ENCODE data around the gene UBLCP1. TPM values are rescaled to one million over a fixed set of nuclear protein-coding genes. Genes with fewer than 3 reads are reported as not detected.

The UBLCP1 gene
- total and polyA plus RNA-seq, 2 of the 13 experiments (the other 11 are each of a cell fraction or from before 2014, with no cell fraction given): 6.5 to 12.6 TPM

DNA sequence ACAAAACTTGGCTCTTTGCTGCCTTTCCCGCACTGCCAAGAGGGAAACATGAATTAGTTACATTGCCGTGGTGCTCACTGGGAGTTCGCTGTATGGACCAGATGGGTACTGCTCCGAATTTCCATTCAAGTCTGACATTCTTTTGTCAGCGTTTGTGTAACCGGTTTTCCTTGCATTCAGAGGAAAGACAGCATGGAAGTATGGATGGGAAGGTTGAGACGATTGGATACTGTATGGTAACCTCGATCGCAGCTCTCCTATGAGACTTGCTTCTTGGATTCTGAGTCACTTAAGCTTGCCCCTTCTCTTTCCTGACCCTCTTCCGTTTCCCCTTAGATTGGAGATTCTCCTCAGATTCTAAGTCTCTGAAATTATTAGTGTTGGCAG is 625 bp upstream of the UBLCP1 start:
- peaks cover 32% of the 10 kb centered on the region for H3K4me1 ChIP-seq (ENCODE audit: insufficient read depth, low read length)
- ChIA-PET POLR2A (no interaction called here), CTCF (ENCODE audit: low intra/inter-chr PET ratio, low total read pairs) (no interaction called here)
- FAIRE-seq (no peak), ATAC-seq (no peak), DNase-seq (ENCODE audit: low spot score) (no peak)
- peak overlapping the region; percentile 75 for H3K9ac ChIP-seq (ENCODE audit: insufficient read depth, low read depth, low read length)
- H3K36me3 ChIP-seq (replicated peaks in 1 of 2; ENCODE audit: control insufficient read depth in 1 of 2, insufficient read depth in 2 of 2, low read length in 2 of 2): no peaks in the 10 kb centered on the region
- H3K4me3 ChIP-seq (replicated peaks in 1 of 3; ENCODE audit: insufficient read depth in 1 of 3, low read depth in 2 of 3, low read length in 3 of 3): peak overlapping the region; percentile 94 to 98 (median 97)
- BruUV-seq (replicated peaks): TSS peak; percentile 96
- H3K27me3 ChIP-seq (ENCODE audit: control insufficient read depth in 1 of 2, insufficient read depth in 2 of 2, low read length in 2 of 2): no peaks in the 10 kb centered on the region; a peak in 1 of 5 replicates
- peak overlapping the region; percentile 89 for H3K4me2 ChIP-seq (ENCODE audit: low read depth, low read length)
- peak overlapping the region; percentile 81 for H2AFZ ChIP-seq (ENCODE audit: low read length)
- no peaks in the 10 kb centered on the region; the same call in 1 of the 2 replicates for H3K9me3 ChIP-seq (ENCODE audit: low read length)
- no peaks in the 10 kb centered on the region for H4K20me1 ChIP-seq (ENCODE audit: insufficient read depth, low read length)
- intact Hi-C loops (cut with micrococcal nuclease; ENCODE audit: unreplicated experiment): loop anchor here (2.0 kb wide), 1 partner anchor 106 kb away; no protein-coding TSS in a partner anchor
- in situ Hi-C loops (cut with HindIII; ENCODE audit: extremely low pct_ligation_motif_present, low pct_unique_long_range_greater_than_20kb): no loop called here
- peaks cover 8% of the 10 kb centered on the region for H3K79me2 ChIP-seq (ENCODE audit: insufficient read depth, low read length)
- peak overlapping the region; percentile 79 for H3K27ac ChIP-seq (ENCODE audit: extremely low read length, insufficient read depth, low read length)
- WGBS (ENCODE audit: low lambda C conversion rate): 72% methylated on average over 10 of the region's 10 CpGs
- TF ChIP-seq MED13 (CRISPR knock-in tag; IDR thresholded peaks at IDR 0.05): no peak
- no peak for TF ChIP-seq ZNF17 (CRISPR knock-in tag; IDR thresholded peaks at IDR 0.05)
- TF ChIP-seq SMYD3 (CRISPR knock-in tag; IDR thresholded peaks at IDR 0.05): no peak
- TF ChIP-seq AGO1 (IDR thresholded peaks at IDR 0.05; ENCODE audit: low read depth, low read length, poor library complexity, severe bottlenecking): no peak
- TF ChIP-seq SRSF4 (IDR thresholded peaks at IDR 0.05; ENCODE audit: low read depth, low read length, poor library complexity, severe bottlenecking): no peak
- TF ChIP-seq, protein P1, sequence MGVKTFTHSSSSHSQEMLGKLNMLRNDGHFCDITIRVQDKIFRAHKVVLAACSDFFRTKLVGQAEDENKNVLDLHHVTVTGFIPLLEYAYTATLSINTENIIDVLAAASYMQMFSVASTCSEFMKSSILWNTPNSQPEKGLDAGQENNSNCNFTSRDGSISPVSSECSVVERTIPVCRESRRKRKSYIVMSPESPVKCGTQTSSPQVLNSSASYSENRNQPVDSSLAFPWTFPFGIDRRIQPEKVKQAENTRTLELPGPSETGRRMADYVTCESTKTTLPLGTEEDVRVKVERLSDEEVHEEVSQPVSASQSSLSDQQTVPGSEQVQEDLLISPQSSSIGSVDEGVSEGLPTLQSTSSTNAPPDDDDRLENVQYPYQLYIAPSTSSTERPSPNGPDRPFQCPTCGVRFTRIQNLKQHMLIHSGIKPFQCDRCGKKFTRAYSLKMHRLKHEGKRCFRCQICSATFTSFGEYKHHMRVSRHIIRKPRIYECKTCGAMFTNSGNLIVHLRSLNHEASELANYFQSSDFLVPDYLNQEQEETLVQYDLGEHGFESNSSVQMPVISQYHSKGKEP (CRISPR knock-in tag; IDR thresholded peaks at IDR 0.05): no peak
- TF ChIP-seq, protein P2, sequence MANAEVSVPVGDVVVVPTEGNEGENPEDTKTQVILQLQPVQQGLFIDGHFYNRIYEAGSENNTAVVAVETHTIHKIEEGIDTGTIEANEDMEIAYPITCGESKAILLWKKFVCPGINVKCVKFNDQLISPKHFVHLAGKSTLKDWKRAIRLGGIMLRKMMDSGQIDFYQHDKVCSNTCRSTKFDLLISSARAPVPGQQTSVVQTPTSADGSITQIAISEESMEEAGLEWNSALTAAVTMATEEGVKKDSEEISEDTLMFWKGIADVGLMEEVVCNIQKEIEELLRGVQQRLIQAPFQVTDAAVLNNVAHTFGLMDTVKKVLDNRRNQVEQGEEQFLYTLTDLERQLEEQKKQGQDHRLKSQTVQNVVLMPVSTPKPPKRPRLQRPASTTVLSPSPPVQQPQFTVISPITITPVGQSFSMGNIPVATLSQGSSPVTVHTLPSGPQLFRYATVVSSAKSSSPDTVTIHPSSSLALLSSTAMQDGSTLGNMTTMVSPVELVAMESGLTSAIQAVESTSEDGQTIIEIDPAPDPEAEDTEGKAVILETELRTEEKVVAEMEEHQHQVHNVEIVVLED (CRISPR knock-in tag; IDR thresholded peaks at IDR 0.05; ENCODE audit: borderline replicate concordance): no peak
- TF ChIP-seq ZEB1 (IDR thresholded peaks at IDR 0.05; ENCODE audit: insufficient replicate concordance, low read depth): no peak
- TF ChIP-seq ZNF24 (IDR thresholded peaks at IDR 0.05): no peak
- TF ChIP-seq ZNF749 (CRISPR knock-in tag; IDR thresholded peaks at IDR 0.05; ENCODE audit: borderline replicate concordance): no peak
- TF ChIP-seq ZBTB21 (CRISPR knock-in tag; IDR thresholded peaks at IDR 0.05): no peak
- TF ChIP-seq, protein P3, sequence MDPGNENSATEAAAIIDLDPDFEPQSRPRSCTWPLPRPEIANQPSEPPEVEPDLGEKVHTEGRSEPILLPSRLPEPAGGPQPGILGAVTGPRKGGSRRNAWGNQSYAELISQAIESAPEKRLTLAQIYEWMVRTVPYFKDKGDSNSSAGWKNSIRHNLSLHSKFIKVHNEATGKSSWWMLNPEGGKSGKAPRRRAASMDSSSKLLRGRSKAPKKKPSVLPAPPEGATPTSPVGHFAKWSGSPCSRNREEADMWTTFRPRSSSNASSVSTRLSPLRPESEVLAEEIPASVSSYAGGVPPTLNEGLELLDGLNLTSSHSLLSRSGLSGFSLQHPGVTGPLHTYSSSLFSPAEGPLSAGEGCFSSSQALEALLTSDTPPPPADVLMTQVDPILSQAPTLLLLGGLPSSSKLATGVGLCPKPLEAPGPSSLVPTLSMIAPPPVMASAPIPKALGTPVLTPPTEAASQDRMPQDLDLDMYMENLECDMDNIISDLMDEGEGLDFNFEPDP (CRISPR knock-in tag; conservative IDR thresholded peaks at IDR 0.05): 0 out of 2 replicates have a peak, but pooled peaks have one; percentile 13
- no peak for TF ChIP-seq PTBP1 (IDR thresholded peaks at IDR 0.05; ENCODE audit: low read depth, low read length, poor library complexity, severe bottlenecking)
- no peak for TF ChIP-seq SNAI1 (CRISPR knock-in tag; IDR thresholded peaks at IDR 0.05; ENCODE audit: borderline replicate concordance)
- TF ChIP-seq GABPB1 (CRISPR knock-in tag; IDR thresholded peaks at IDR 0.05): no peak
- TF ChIP-seq, protein P4, sequence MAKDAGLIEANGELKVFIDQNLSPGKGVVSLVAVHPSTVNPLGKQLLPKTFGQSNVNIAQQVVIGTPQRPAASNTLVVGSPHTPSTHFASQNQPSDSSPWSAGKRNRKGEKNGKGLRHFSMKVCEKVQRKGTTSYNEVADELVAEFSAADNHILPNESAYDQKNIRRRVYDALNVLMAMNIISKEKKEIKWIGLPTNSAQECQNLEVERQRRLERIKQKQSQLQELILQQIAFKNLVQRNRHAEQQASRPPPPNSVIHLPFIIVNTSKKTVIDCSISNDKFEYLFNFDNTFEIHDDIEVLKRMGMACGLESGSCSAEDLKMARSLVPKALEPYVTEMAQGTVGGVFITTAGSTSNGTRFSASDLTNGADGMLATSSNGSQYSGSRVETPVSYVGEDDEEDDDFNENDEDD (CRISPR knock-in tag; IDR thresholded peaks at IDR 0.05; ENCODE audit: borderline replicate concordance): no peak
